ENCODE measurements around the gene RHOG. TPM values are rescaled to one million over a fixed set of nuclear protein-coding genes. Genes with fewer than 3 reads are reported as not detected.

RHOG gene
- total RNA-seq, 1 donor from 2014 or later: 25.0 TPM

- H3K4me1 Mint-ChIP-seq: peaks cover 6% of the 10 kb centered on the region
- H3K36me3 Mint-ChIP-seq (ENCODE audit: low read depth): no peaks in the 10 kb centered on the region
- H3K27me3 Mint-ChIP-seq (ENCODE audit: low read depth): no peaks in the 10 kb centered on the region
- H3K9me3 Mint-ChIP-seq: no peaks in the 10 kb centered on the region
- DNase-seq (ENCODE audit: low read depth, low spot score): no peak
- H3K27ac Mint-ChIP-seq (ENCODE audit: unreplicated experiment): no peak overlapping the region
- TF ChIP-seq CTCF (conservative IDR thresholded peaks at IDR 0.05): no peak
- H3K4me3 Mint-ChIP-seq: no peak overlapping the region
These were observed 41.9 kb upstream of the RHOG start for GRCh38 chr11:3882655-3883054.

GRCh38 chr11:3880724-3881123 lies 40.0 kb upstream of the RHOG start:
- Mint-ChIP-seq H3K36me3 (ENCODE audit: low read depth) (no peaks in the 10 kb centered on the region), H3K4me3 (no peak overlapping the region), H3K27ac (ENCODE audit: unreplicated experiment) (no peak overlapping the region), H3K27me3 (ENCODE audit: low read depth) (no peaks in the 10 kb centered on the region), H3K4me1 (peaks cover 11% of the 10 kb centered on the region), H3K9me3 (no peaks in the 10 kb centered on the region)
- no peak for TF ChIP-seq CTCF (conservative IDR thresholded peaks at IDR 0.05)
- DNase-seq (ENCODE audit: low read depth, low spot score): no peak

GRCh38 chr11:3879967-3880542 lies 39.3 kb upstream of the RHOG start:
- Mint-ChIP-seq H3K4me3 (no peak overlapping the region), H3K27me3 (ENCODE audit: low read depth) (no peaks in the 10 kb centered on the region), H3K4me1 (peaks cover 11% of the 10 kb centered on the region), H3K36me3 (ENCODE audit: low read depth) (no peaks in the 10 kb centered on the region), H3K9me3 (no peaks in the 10 kb centered on the region), H3K27ac (ENCODE audit: unreplicated experiment) (no peak overlapping the region)
- no peak for TF ChIP-seq CTCF (conservative IDR thresholded peaks at IDR 0.05)
- no peak for DNase-seq (ENCODE audit: low read depth, low spot score)

- Mint-ChIP-seq H3K4me1 (peaks cover 11% of the 10 kb centered on the region), H3K36me3 (ENCODE audit: low read depth) (no peaks in the 10 kb centered on the region), H3K27ac (ENCODE audit: unreplicated experiment) (no peak overlapping the region), H3K9me3 (no peaks in the 10 kb centered on the region), H3K27me3 (ENCODE audit: low read depth) (no peaks in the 10 kb centered on the region), H3K4me3 (no peak overlapping the region)
- no peak for DNase-seq (ENCODE audit: low read depth, low spot score)
- no peak for TF ChIP-seq CTCF (conservative IDR thresholded peaks at IDR 0.05)
These were observed 38.6 kb upstream of the RHOG start for GRCh38 chr11:3879216-3879966.

- Mint-ChIP-seq H3K27ac (ENCODE audit: unreplicated experiment) (no peak overlapping the region), H3K4me3 (no peak overlapping the region), H3K36me3 (ENCODE audit: low read depth) (no peaks in the 10 kb centered on the region), H3K9me3 (no peaks in the 10 kb centered on the region), H3K27me3 (ENCODE audit: low read depth) (no peaks in the 10 kb centered on the region), H3K4me1 (peaks cover 11% of the 10 kb centered on the region)
- no peak for DNase-seq (ENCODE audit: low read depth, low spot score)
- TF ChIP-seq CTCF (conservative IDR thresholded peaks at IDR 0.05): no peak
These were observed 37.5 kb upstream of the RHOG start for GRCh38 chr11:3878258-3878584.

Data from neural crest cell (in vitro differentiated cells).